Measurements from ENCODE around the gene DAAM1.

- no peak for TF ChIP-seq CTCF (IDR thresholded peaks at IDR 0.05)
- no peak for TF ChIP-seq POLR2A (IDR thresholded peaks at IDR 0.05)
Observed at GRCh38 chr14:59280961-59281360, 92.5 kb downstream of the DAAM1 start.

Data from thyroid gland (tissue), 4 donors.